GM18519 (cell line): ENCODE results near the gene BMPR1B.
"Not testable (repeated sequence)": the region's sequence is repeated elsewhere in the genome, so short reads cannot be mapped to it uniquely, and the experiment has no call there.

ENCODE experiments used
- ATAC-seq: cut with Tn5 transposase; IDR thresholded peaks from one replicate; pipeline ENCODE4 v1.9.1; 2021; ENCODE audit warnings: mild to moderate bottlenecking, moderate library complexity; ENCODE audit not compliant: unreplicated experiment, low FRiP score

BMPR1B gene

GRCh38 chr4:95017305-95018064, 259.7 kb downstream of the BMPR1B start:
- no peak for ATAC-seq

DNA sequence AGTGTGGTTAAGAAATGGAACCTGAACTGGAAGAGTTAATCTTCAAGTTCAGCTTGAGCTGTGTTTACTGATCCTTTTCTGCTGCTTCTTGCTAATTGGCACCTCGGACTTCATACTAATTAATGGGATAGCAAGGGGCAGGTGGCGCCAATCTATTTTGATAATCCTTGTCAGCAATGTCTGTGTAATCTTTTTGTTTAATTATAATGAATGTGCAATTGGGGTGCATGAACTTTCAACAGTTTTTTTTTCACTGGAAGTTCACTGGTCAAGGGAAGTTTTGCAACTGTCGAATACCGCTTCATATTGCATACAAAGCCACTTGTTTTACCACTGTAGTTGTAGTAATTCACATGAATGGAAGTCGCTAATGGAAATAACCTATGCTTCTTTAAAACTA, 261.0 kb downstream of the BMPR1B start:
- ATAC-seq = no peak

DNA sequence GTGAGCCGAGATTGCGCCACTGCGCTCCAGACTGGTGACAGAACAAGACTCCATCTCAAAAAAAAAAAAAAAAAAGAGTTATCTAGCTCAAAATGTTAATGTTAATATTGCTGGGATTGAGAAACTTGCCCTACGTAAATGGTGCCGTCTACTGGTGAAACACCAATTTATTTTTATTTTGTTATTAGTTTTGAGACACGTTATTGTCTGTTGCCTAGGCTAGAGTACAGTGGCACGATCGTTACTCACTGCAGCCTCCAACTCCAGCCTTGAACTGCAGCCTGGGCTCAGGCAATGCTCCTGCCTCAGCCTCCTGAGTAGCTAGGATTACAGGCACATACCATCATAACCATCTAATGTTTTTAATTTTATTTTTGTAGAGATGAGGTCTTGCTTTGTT, 262.8 kb downstream of the BMPR1B start:
- no peak for ATAC-seq

- no peak for ATAC-seq
These were observed 263.3 kb downstream of the BMPR1B start for GRCh38 chr4:95021099-95021498.

DNA sequence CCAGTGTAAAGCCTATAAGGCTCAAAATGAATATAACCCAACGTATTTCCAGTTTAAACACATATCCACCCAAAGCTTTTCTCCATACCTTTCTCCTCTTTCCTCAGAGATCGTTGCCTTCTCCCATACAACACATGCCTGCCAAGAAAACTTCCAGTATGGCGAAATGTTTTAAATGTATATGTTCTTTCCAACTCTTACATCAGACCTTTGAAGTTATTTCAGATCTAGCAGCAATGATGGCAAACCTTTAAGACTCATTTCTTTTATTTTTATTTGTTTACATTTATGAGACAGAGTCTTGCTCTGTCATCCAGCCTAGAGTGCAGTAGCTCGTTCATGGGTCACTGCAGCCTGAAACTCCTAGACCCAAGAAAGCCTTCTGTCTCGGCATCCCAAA, 265.4 kb downstream of the BMPR1B start:
- no peak for ATAC-seq

DNA sequence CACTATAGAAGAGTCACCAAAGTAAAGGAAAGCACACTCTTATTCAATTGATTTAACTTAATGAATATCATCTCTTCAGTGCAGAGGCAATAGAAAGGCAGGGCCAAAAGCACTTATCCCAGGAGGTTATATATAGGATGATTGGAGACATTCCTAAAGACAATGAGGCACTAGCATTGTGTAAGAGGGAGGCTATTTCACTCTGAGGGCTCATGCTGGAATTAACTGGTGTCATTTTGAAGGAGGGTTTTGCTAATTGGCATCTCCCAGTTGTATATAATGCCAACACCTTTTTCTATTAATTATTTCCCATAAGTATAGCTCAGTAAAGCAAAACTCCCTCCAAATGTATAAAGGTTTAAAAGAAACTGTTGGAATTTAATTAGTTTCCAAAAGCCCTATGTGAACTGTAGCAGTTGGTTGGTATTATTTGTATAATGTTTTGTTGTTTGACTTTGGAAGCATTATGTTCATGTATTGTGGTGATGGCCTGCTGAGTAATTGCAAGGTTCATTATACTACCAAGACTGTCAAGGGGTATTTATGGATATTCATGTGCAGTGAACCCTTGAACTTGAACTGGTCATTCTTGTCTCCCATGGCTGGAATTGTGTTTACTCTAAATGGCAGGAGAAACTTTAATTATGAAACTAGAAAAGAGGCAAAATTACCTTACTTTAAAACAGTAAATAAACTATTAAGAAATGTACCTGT, 270.3 kb downstream of the BMPR1B start:
- no peak for ATAC-seq

DNA sequence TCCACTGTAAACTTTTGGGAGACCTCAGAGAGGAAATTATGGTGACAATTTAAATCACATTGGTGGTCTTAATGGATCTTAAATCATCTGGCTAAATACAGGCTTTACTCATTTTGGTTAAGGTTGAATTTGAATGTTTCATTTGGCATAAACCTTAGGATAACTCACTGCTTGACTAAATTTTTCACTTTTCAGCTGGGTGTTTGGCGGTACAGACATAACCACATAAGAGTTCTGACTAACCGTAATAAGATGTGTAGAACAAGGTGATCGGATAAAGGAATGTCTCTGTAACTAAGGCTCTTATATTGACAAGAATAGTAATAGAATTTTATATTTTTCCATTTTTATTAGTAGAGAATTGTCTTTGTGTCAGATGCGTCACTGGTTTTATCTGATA, 281.0 kb downstream of the BMPR1B start:
- ATAC-seq = no peak

DNA sequence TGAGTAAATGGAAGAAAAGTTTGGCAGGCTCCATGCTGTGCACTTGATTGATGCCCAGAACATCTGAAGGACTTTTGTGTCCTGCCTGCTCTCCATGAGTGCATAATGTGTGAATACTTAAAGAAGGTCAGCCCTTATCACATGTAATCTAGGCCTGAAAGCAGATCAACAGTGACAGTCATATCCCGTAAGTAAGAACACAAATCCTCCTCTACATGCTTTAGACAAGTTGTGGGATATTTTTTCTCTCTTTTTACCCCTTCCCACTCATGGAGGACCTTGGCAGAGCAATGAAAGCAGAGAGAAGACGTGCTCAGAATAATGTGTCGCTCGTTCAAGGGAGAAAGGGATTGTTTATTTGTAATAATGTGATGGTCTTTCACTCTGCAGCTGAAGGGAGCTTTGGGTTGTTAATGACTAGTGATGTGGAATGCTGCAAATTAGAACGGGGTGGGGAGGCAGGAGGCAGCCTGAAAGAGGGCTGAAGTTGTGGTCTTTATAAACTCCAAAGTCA, 286.6 kb downstream of the BMPR1B start:
- ATAC-seq = no peak

GRCh38 chr4:95045429-95045828, 287.7 kb downstream of the BMPR1B start:
- no peak for ATAC-seq

- ATAC-seq = no peak
These were observed 290.5 kb downstream of the BMPR1B start for GRCh38 chr4:95048296-95048695.

DNA sequence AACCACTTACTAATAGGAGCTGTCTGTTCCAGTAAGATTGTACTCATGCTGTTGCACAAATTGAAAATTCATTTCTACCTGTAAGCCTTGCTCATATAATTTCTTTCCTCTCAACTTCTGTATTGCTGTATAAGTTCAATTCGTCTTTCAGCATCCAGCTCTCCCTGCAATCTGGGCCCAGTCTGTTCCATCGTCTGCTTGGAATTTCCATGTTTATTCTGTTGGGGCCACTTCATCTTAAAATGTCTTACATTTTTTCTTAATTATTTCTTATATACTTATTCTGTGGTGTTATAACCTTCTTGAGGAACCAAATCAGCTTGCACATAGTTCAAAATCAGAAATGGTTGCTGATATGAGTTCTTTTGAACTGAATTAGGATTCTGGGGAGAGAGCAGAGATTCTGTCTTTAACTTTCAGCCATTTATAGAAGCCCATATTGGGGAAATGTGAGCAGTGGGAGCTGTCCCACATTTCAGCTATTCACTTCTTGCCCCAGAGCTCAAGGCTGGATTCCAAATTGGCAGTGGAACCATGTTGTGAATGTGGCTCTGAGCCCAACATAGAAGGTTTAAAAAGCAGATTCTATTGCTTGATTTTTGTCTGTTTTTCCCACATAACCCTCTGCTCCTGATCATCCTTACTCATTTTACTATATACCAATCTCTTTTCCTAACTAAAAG, 291.9 kb downstream of the BMPR1B start:
- no peak for ATAC-seq

DNA sequence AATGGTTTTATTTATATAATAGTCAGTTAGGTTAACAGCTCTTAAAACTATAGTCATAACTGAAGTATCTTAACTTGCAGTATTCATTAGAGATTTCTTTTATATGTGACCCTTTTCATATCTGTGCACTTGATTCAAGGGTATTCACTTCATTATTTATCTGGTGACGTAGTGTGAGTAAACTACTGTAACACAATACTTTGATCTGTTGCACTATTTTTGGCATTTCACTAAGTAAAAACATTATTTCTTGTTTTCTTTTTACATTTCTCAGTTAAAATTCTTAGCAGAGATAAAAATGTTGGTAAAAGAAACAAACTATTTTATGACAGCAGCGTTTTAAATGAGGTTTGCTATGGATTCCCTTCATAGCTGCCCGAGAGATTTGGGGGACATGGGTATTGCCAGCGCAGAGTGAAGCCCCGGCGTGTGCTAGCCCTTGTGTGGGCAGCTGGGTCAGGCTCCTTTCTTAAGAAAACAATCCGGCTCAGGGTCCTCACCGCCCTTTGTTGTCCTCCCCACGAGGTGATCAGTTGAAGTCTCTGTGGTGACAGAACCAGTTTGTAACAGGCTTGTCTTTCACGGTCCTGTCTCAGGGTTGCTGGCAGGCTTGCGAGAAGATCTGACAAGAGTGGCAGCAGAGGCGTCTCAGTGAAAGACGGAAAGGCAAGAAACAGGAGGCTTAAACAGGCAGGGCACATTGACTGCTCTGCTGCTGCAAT, 293.4 kb downstream of the BMPR1B start:
- ATAC-seq = no peak

- no peak for ATAC-seq
These were observed 293.9 kb downstream of the BMPR1B start for GRCh38 chr4:95051702-95052020.

GRCh38 chr4:95058991-95059390, 301.2 kb downstream of the BMPR1B start:
- no peak for ATAC-seq

GRCh38 chr4:95059663-95060062, 301.9 kb downstream of the BMPR1B start:
- no peak for ATAC-seq

DNA sequence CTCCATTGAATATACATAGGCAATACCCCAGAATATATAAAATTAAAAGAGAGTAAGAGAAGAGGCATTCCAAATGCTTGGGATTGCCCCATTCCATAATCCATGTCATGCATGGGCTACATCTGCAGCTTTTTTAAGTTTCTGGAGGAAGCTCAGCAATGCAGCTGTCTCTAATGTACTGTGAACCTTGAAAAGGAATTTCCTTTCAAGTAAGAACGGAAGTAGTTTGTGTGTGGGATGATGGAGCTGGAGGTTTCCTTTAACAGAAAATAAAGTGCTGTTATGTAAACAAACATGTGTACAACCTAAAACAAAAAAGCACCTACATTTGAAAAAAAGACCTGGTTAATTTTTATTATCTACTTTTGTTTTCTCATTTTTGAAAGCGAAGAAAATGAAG, 303.5 kb downstream of the BMPR1B start:
- ATAC-seq = no peak

DNA sequence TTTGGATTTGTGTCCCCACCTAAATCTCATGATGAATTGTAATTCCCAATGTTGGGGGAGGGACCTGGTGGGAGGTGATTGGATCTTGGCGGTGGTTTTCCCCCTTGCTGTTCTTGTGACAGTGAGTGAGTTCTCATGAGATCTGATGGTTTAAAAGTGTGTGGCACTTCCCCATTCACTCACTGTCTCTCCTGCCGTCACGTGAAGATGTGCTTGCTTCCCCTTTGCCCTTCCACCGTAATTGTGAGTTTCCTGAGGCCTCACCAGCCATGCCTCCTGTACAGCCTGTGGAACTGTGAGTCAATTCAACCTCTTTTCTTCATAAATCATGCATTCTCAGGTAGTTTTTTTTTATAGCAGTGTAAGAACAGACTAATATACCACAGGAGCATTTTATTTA, 304.0 kb downstream of the BMPR1B start:
- ATAC-seq = not testable (repeated sequence)

- no peak for ATAC-seq
These were observed 308.3 kb downstream of the BMPR1B start for GRCh38 chr4:95066050-95066449.

DNA sequence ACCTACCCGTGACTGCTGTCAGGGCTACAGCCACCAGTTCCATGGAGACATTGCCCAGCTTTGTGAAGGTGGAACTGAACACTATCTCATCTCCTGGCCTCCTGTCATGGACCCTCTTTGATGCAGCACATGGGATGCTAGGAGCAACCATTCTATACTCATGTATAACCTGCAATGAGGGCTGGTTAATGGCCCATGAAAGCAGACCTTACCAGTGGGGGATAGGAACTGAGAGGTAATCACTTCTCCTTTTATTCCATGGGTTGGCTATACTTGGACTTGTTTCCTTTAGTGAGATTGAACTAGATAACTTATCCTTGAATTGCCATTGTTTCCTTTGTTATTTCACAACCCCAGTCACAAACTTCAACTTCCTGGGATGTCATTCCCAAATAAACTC, 310.6 kb downstream of the BMPR1B start:
- ATAC-seq = no peak

DNA sequence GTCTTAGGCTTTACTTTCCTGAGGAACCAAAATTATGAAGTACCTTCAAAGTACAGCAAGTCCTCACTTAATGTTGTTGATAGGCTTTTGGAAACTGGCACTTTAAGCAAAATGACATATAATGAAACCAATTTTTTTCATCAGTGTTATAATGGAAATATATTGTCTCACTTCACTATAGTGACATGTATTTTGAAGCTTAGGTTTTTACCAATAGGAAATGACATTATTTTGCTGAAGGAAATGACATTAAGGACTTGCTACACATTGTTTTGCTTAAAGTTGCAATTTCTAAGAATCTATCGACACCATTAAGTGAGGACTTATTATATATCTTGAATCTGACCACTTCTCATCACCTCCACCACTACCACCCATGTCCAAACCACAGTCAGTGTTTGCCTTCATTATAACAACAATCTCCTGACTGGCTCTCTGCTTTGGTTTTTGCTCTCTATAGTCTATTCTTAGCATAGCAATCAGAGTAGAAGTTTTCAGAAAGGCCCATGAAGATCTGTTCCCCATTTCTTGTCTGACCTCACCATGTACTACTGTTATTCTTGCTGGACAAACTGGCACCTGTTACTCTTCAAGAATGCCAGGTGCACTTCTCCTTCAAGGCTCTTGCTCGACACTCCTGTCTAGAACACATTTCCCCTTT, 311.2 kb downstream of the BMPR1B start:
- no peak for ATAC-seq
